Stimulated activated CD8-positive, alpha-beta memory T cell treated with anti-CD3 and anti-CD28 coated beads, Interleukin-4, amount 100 ng/mL, for 1 hour (primary cell): ENCODE data around the gene SSTR3.

ENCODE experiments used
- DNase-seq, 2 donors: peaks; one replicate each; pipeline ENCODE4 v3.0.0-alpha.2; 2020; ENCODE audit warnings: low read depth in 2 of 2, low spot score in 1 of 2

SSTR3 gene

GRCh38 chr22:37197451-37198257 is 14.6 kb downstream of the SSTR3 start:
- DNase-seq: no peak

GRCh38 chr22:37196539-37197450 is 15.5 kb downstream of the SSTR3 start:
- no peak for DNase-seq

GRCh38 chr22:37195921-37196320 is 16.4 kb downstream of the SSTR3 start:
- DNase-seq: no peak

- no peak for DNase-seq
These were observed 17.5 kb downstream of the SSTR3 start for GRCh38 chr22:37194750-37195149.

- DNase-seq: no peak
These were observed 18.6 kb downstream of the SSTR3 start for GRCh38 chr22:37193629-37194191.

GRCh38 chr22:37192741-37193140 is 19.5 kb downstream of the SSTR3 start:
- DNase-seq: no peak

- DNase-seq: no peak
These were observed 20.1 kb downstream of the SSTR3 start for GRCh38 chr22:37192204-37192603.

GRCh38 chr22:37190262-37190780 is 22.0 kb downstream of the SSTR3 start:
- DNase-seq: no peak

GRCh38 chr22:37188901-37189466 is 23.3 kb downstream of the SSTR3 start:
- DNase-seq: no peak

- DNase-seq: no peak
These were observed 24.2 kb downstream of the SSTR3 start, which contains the start of gene C1QTNF6 for GRCh38 chr22:37187891-37188761. C1QTNF6 (minus strand) TSS chr22:37188247; CDS start chr22:37188213, 34 bp downstream.

GRCh38 chr22:37187552-37187890 is 24.8 kb downstream of the SSTR3 start:
- DNase-seq: no peak

- DNase-seq: no peak
These were observed 25.2 kb downstream of the SSTR3 start for GRCh38 chr22:37186997-37187522.

GRCh38 chr22:37186228-37186996 is 25.9 kb downstream of the SSTR3 start:
- DNase-seq: no peak

GRCh38 chr22:37185646-37186227 is 26.5 kb downstream of the SSTR3 start:
- no peak for DNase-seq

- no peak for DNase-seq
These were observed 27.3 kb downstream of the SSTR3 start for GRCh38 chr22:37184816-37185541.

GRCh38 chr22:37184380-37184755 is 27.9 kb downstream of the SSTR3 start:
- DNase-seq: no peak

- no peak for DNase-seq
These were observed 28.6 kb downstream of the SSTR3 start for GRCh38 chr22:37183432-37184379.
